H9 (cell line): Measurements from ENCODE around the gene EPB41L4A. TPM values are rescaled to one million over a fixed set of nuclear protein-coding genes. Genes with fewer than 3 reads are reported as not detected.

Experiments used
- DNase-seq: peaks from one replicate; pipeline ENCODE4 v3.0.0-alpha.2; 2017
- H2AFZ ChIP-seq: one replicate; pipeline ENCODE4 v1.6.1; 2013; ENCODE audit warnings: mild to moderate bottlenecking, low read length, control low read depth, moderate library complexity
- H2AK5ac ChIP-seq: 2 replicates; pipeline ENCODE4 v1.6.1; 2013; ENCODE audit warnings: low read length, control low read depth, mixed read lengths; ENCODE audit not compliant: insufficient read length
- H2BK120ac ChIP-seq: one replicate; pipeline ENCODE4 v1.6.1; 2013; ENCODE audit warnings: low read depth, mild to moderate bottlenecking, low read length, control low read depth, inconsistent platforms; ENCODE audit not compliant: poor library complexity, severe bottlenecking
- H2BK12ac ChIP-seq: 2 replicates; pipeline ENCODE4 v1.6.1; 2013; ENCODE audit warnings: low read length, control low read depth, mixed read lengths, low read depth; ENCODE audit not compliant: insufficient read length
- H2BK15ac ChIP-seq: 2 replicates; pipeline ENCODE4 v1.6.1; 2013; ENCODE audit warnings: low read depth, low read length, control low read depth
- H2BK20ac ChIP-seq: one replicate; pipeline ENCODE4 v1.6.1; 2013; ENCODE audit warnings: low read depth, mild to moderate bottlenecking, low read length, control low read depth, inconsistent platforms; ENCODE audit not compliant: poor library complexity, severe bottlenecking
- H2BK5ac ChIP-seq: 2 replicates; pipeline ENCODE4 v1.6.1; 2013; ENCODE audit warnings: low read length, control low read depth, mixed read lengths; ENCODE audit not compliant: insufficient read length
- H3K14ac ChIP-seq: 2 replicates; pipeline ENCODE4 v1.6.1; 2013; ENCODE audit warnings: low read length, control low read depth; ENCODE audit not compliant: insufficient read depth
- H3K18ac ChIP-seq: 2 replicates; pipeline ENCODE4 v1.6.1; 2013; ENCODE audit warnings: low read depth, mild to moderate bottlenecking, mixed read lengths, low read length, control low read depth; ENCODE audit not compliant: insufficient read length
- H3K23ac ChIP-seq: 2 replicates; pipeline ENCODE4 v1.6.1; 2013; ENCODE audit warnings: low read length, control low read depth, mixed read lengths, low read depth; ENCODE audit not compliant: insufficient read length
- H3K23me2 ChIP-seq: 2 replicates; pipeline ENCODE4 v1.6.1; 2013; ENCODE audit warnings: low read depth, mild to moderate bottlenecking, mixed read lengths, low read length, control low read depth; ENCODE audit not compliant: insufficient read length, poor library complexity, severe bottlenecking
- H3K27ac ChIP-seq: 2 replicates; pipeline ENCODE4 v1.5.1; 2013; ENCODE audit warnings: low read length, control low read depth, mixed read lengths, low read depth; ENCODE audit not compliant: insufficient read length
- H3K27me3 ChIP-seq: 2 replicates; pipeline ENCODE4 v1.6.1; 2013; ENCODE audit warnings: low read length, control low read depth, inconsistent platforms; ENCODE audit not compliant: insufficient read depth
- H3K4ac ChIP-seq: 2 replicates; pipeline ENCODE4 v1.6.1; 2013; ENCODE audit warnings: low read depth, mild to moderate bottlenecking, control low read depth, inconsistent platforms, low read length, moderate library complexity
- H3K4me1 ChIP-seq: 2 replicates; pipeline ENCODE4 v1.6.1; 2013; ENCODE audit warnings: low read length, control low read depth, inconsistent platforms; ENCODE audit not compliant: insufficient read depth
- H3K4me2 ChIP-seq: 2 replicates; pipeline ENCODE4 v1.6.1; 2013; ENCODE audit warnings: low read length, control low read depth, mixed read lengths; ENCODE audit not compliant: insufficient read length, insufficient read depth
- H3K56ac ChIP-seq: 2 replicates; pipeline ENCODE4 v1.6.1; 2013; ENCODE audit warnings: low read depth, mild to moderate bottlenecking, mixed read lengths, low read length, control low read depth; ENCODE audit not compliant: insufficient read length
- H3K79me1 ChIP-seq: 2 replicates; pipeline ENCODE4 v1.6.1; 2013; ENCODE audit warnings: low read depth, mild to moderate bottlenecking, moderate library complexity, low read length, control low read depth, inconsistent platforms; ENCODE audit not compliant: insufficient read depth, poor library complexity, severe bottlenecking
- H3K79me2 ChIP-seq: 2 replicates; pipeline ENCODE4 v1.6.1; 2013; ENCODE audit warnings: low read length, control low read depth, inconsistent platforms; ENCODE audit not compliant: insufficient read depth
- H3K9ac ChIP-seq: 2 replicates; pipeline ENCODE4 v1.6.1; 2013; ENCODE audit warnings: low read length, control low read depth, mixed read lengths; ENCODE audit not compliant: insufficient read length; ENCODE audit errors: extremely low read depth
- H3K9me3 ChIP-seq: one replicate; pipeline ENCODE4 v1.6.1; 2013; ENCODE audit warnings: low read depth, low read length, inconsistent platforms; ENCODE audit not compliant: control insufficient read depth
- H3T11ph ChIP-seq: one replicate; pipeline ENCODE4 v1.6.1; 2013; ENCODE audit warnings: mild to moderate bottlenecking, low read length, control low read depth, inconsistent platforms
- H4K20me1 ChIP-seq: one replicate; pipeline ENCODE4 v1.6.1; 2013; ENCODE audit not compliant: control insufficient read depth, insufficient read length, insufficient read depth
- H4K5ac ChIP-seq: 2 replicates; pipeline ENCODE4 v1.6.1; 2013; ENCODE audit warnings: low read depth, mild to moderate bottlenecking, mixed read lengths, low read length, control low read depth; ENCODE audit not compliant: insufficient read length
- H4K8ac ChIP-seq: replicated peaks from 2 replicates; pipeline ENCODE4 v1.6.1; 2013; ENCODE audit warnings: low read length, control low read depth, mixed read lengths, low read depth; ENCODE audit not compliant: insufficient read length
- H4K91ac ChIP-seq: 2 replicates; pipeline ENCODE4 v1.6.1; 2013; ENCODE audit warnings: low read depth, mild to moderate bottlenecking, moderate library complexity, mixed read lengths, low read length, control low read depth; ENCODE audit not compliant: insufficient read length
- H3K27ac Mint-ChIP-seq, 3 experiments: 2 replicates in 2 of 3; 3 replicates in 1 of 3; pipeline ENCODE4 v1.8.0; 2020 to 2021; ENCODE audit warnings: mixed read lengths in 3 of 3, mild to moderate bottlenecking in 1 of 3, moderate library complexity in 1 of 3
- H3K27me3 Mint-ChIP-seq: 2 replicates; pipeline ENCODE4 v1.8.0; 2021; ENCODE audit warnings: low read depth, mild to moderate bottlenecking, moderate library complexity, mixed read lengths
- H3K36me3 Mint-ChIP-seq, 3 experiments: 2 replicates in 2 of 3; 3 replicates in 1 of 3; pipeline ENCODE4 v1.8.0; 2020 to 2021; ENCODE audit warnings: low read depth in 3 of 3, mixed read lengths in 3 of 3; ENCODE audit not compliant: insufficient read depth in 1 of 3
- H3K4me1 Mint-ChIP-seq, 2 experiments: 2 replicates each; pipeline ENCODE4 v1.8.0; 2020; ENCODE audit warnings: mixed read lengths in 2 of 2
- H3K4me3 Mint-ChIP-seq, 2 experiments: 2 replicates in 1 of 2; 3 replicates in 1 of 2; pipeline ENCODE4 v1.8.0; 2020 to 2021; ENCODE audit warnings: mild to moderate bottlenecking in 2 of 2, mixed read lengths in 2 of 2, moderate library complexity in 1 of 2
- H3K9me3 Mint-ChIP-seq, 2 experiments: 2 replicates in 1 of 2; 3 replicates in 1 of 2; pipeline ENCODE4 v1.8.0; 2020; ENCODE audit warnings: mild to moderate bottlenecking in 2 of 2, mixed read lengths in 2 of 2, moderate library complexity in 1 of 2
- WGBS: extraction: QIAGEN DNeasy Blood & Tissue Kit; methylation state at CpG from one replicate; pipeline ENCODE4 v1.1.7; 2013; ENCODE audit warnings: missing lambda C conversion rate, low lambda C conversion rate, mixed read lengths; ENCODE audit not compliant: insufficient read length; ENCODE audit errors: extremely low coverage; 5-methylcytosine and 5-hydroxymethylcytosine counted together
- total RNA-seq: library from RNA; stranded (reverse); gene quantifications from 2 replicates; pipeline ENCODE4 v1.2.1, GENCODE V29; 2021
- TF ChIP-seq, protein P1 (sequence below): fragments of 200-600 bp; sonication (generic); conservative IDR thresholded peaks from 3 replicates; pipeline ENCODE4 v1.8.0; 2021; ENCODE audit warnings: antibody characterized with exemption, mild to moderate bottlenecking

EPB41L4A gene
- total RNA-seq, 1 experiment from 2014 or later, result 4.9 TPM

DNA sequence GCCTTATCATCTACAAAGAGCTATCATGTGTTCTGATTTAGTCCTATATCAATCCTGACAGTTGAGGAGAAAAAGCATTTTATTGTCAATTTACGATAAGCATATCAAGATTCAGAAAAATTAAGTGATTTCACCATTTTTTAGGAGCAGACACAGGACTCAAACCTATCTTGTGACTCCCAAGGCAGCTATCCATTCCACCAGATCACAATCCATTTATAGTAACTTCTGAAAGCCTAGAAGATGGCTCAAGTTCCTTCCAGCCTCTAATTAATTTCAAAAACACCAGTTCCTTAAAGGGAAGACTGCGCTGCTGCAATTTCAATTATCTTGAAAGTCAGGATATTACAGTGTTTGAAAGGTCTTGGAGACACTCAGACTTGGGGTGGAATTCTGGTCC lies 114.3 kb downstream of the EPB41L4A start:
- no peak overlapping the region for H3K14ac ChIP-seq
- H4K20me1 ChIP-seq, result no peaks in the 10 kb centered on the region
- H2BK5ac ChIP-seq, result no peak overlapping the region
- no peak overlapping the region for H4K5ac ChIP-seq
- DNase-seq, result no peak
- no peaks in the 10 kb centered on the region for H3K9me3 ChIP-seq
- Mint-ChIP-seq H3K27ac (no peak overlapping the region), H3K4me3 (no peak overlapping the region), H3K36me3 (no peaks in the 10 kb centered on the region), H3K27me3 (no peaks in the 10 kb centered on the region), H3K9me3 (peaks cover 0 to under 1% of the 10 kb centered on the region in 2 experiments; a peak in 2 of 5 replicates), H3K4me1 (no peaks in the 10 kb centered on the region)
- no peak overlapping the region for H4K8ac ChIP-seq
- no peak overlapping the region for H2AFZ ChIP-seq
- TF ChIP-seq, protein P1, sequence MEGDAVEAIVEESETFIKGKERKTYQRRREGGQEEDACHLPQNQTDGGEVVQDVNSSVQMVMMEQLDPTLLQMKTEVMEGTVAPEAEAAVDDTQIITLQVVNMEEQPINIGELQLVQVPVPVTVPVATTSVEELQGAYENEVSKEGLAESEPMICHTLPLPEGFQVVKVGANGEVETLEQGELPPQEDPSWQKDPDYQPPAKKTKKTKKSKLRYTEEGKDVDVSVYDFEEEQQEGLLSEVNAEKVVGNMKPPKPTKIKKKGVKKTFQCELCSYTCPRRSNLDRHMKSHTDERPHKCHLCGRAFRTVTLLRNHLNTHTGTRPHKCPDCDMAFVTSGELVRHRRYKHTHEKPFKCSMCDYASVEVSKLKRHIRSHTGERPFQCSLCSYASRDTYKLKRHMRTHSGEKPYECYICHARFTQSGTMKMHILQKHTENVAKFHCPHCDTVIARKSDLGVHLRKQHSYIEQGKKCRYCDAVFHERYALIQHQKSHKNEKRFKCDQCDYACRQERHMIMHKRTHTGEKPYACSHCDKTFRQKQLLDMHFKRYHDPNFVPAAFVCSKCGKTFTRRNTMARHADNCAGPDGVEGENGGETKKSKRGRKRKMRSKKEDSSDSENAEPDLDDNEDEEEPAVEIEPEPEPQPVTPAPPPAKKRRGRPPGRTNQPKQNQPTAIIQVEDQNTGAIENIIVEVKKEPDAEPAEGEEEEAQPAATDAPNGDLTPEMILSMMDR, result no peak
- H3K4ac ChIP-seq, result no peak overlapping the region
- WGBS, result no CpG with 5 or more reads among the region's 2 CpGs
- no peak overlapping the region for H2BK20ac ChIP-seq
- no peak overlapping the region for H2AK5ac ChIP-seq
- no peak overlapping the region for H3K56ac ChIP-seq
- no peaks in the 10 kb centered on the region for H3K79me2 ChIP-seq
- H3K79me1 ChIP-seq, result no peaks in the 10 kb centered on the region
- H3K18ac ChIP-seq, result no peak overlapping the region
- no peaks in the 10 kb centered on the region for H3K27me3 ChIP-seq
- no peak overlapping the region for H3K9ac ChIP-seq
- no peak overlapping the region for H2BK15ac ChIP-seq
- H3K23me2 ChIP-seq, result no peaks in the 10 kb centered on the region
- no peak overlapping the region for H3K27ac ChIP-seq
- no peaks in the 10 kb centered on the region for H3K4me1 ChIP-seq
- no peak overlapping the region for H3T11ph ChIP-seq
- H2BK120ac ChIP-seq, result no peak overlapping the region
- no peak overlapping the region for H3K23ac ChIP-seq
- H4K91ac ChIP-seq, result no peak overlapping the region
- H2BK12ac ChIP-seq, result no peak overlapping the region
- no peak overlapping the region for H3K4me2 ChIP-seq
